Measurements from ENCODE around the gene MALRD1.
A peak's percentile ranks its signal among the peaks of the same experiment; 100 is the strongest.
"Not testable (repeated sequence)": the region's sequence is repeated elsewhere in the genome, so short reads cannot be mapped to it uniquely, and the experiment has no call there.

Gene MALRD1

GRCh38 chr10:19730167-19730906 lies 681.7 kb downstream of the MALRD1 start:
- peak; percentile 47 to 74 for DNase-seq (ENCODE audit: low read depth in 2 of 2)
- H3K4me3 ChIP-seq (replicated peaks in 1 of 2; ENCODE audit: low read depth in 2 of 2, low read length in 2 of 2), result no peak overlapping the region
- TF ChIP-seq CTCF (IDR thresholded peaks at IDR 0.05; ENCODE audit: low read depth, low read length), result no peak

- no peak for TF ChIP-seq CTCF (IDR thresholded peaks at IDR 0.05; ENCODE audit: low read depth, low read length)
- no peak overlapping the region for H3K4me3 ChIP-seq (replicated peaks in 1 of 2; ENCODE audit: low read depth in 2 of 2, low read length in 2 of 2)
- peak; percentile 17 to 25 for DNase-seq (ENCODE audit: low read depth in 2 of 2)
Measured at GRCh38 chr10:19730907-19731217, 682.3 kb downstream of the MALRD1 start.

- no peak overlapping the region for H3K4me3 ChIP-seq (replicated peaks in 1 of 2; ENCODE audit: low read depth in 2 of 2, low read length in 2 of 2)
- no peak for TF ChIP-seq CTCF (IDR thresholded peaks at IDR 0.05; ENCODE audit: low read depth, low read length)
- DNase-seq (ENCODE audit: low read depth in 2 of 2), result no peak
Measured at GRCh38 chr10:19731560-19731959, 683.0 kb downstream of the MALRD1 start.

- TF ChIP-seq CTCF (IDR thresholded peaks at IDR 0.05; ENCODE audit: low read depth, low read length), result no peak
- DNase-seq (ENCODE audit: low read depth in 2 of 2), result no peak
Measured at GRCh38 chr10:19738440-19738839, 689.8 kb downstream of the MALRD1 start.

GRCh38 chr10:19739232-19739631 lies 690.6 kb downstream of the MALRD1 start:
- not testable (repeated sequence) for DNase-seq (ENCODE audit: low read depth in 2 of 2); H3K4me3 ChIP-seq (replicated peaks in 1 of 2; ENCODE audit: low read depth in 2 of 2, low read length in 2 of 2)

More at GRCh38 chr10:19738440-19738839, 689.8 kb downstream of the MALRD1 start:
- H3K4me3 ChIP-seq (replicated peaks in 1 of 2; ENCODE audit: low read depth in 2 of 2, low read length in 2 of 2), result no peak overlapping the region

- not testable (repeated sequence) for DNase-seq (ENCODE audit: low read depth in 2 of 2); H3K4me3 ChIP-seq (replicated peaks in 1 of 2; ENCODE audit: low read depth in 2 of 2, low read length in 2 of 2)
Measured at GRCh38 chr10:19742144-19742543, 693.5 kb downstream of the MALRD1 start.

- TF ChIP-seq CTCF (IDR thresholded peaks at IDR 0.05; ENCODE audit: low read depth, low read length), result no peak
- no peak overlapping the region for H3K4me3 ChIP-seq (replicated peaks in 1 of 2; ENCODE audit: low read depth in 2 of 2, low read length in 2 of 2)
- peak; percentile 16 to 69 for DNase-seq (ENCODE audit: low read depth in 2 of 2)
Measured at GRCh38 chr10:19745672-19746071, 697.1 kb downstream of the MALRD1 start.

GRCh38 chr10:19749185-19749729 lies 700.7 kb downstream of the MALRD1 start:
- no peak overlapping the region for H3K4me3 ChIP-seq (replicated peaks in 1 of 2; ENCODE audit: low read depth in 2 of 2, low read length in 2 of 2)
- no peak for TF ChIP-seq CTCF (IDR thresholded peaks at IDR 0.05; ENCODE audit: low read depth, low read length)
- peak; percentile 47 to 70 for DNase-seq (ENCODE audit: low read depth in 2 of 2)
